CD4-positive, alpha-beta T cell treated with Interleukin-6 for 4 hours (primary cell): ENCODE results near the gene OR2AT4.
A peak's percentile ranks its signal among the peaks of the same experiment; 100 is the strongest.
"Not testable (repeated sequence)": the region's sequence is repeated elsewhere in the genome, so short reads cannot be mapped to it uniquely, and the experiment has no call there.

ENCODE experiments used
- DNase-seq: peaks from one replicate; pipeline ENCODE4 v3.0.0-alpha.2; 2020; ENCODE audit warnings: mixed read lengths

OR2AT4 gene

DNA sequence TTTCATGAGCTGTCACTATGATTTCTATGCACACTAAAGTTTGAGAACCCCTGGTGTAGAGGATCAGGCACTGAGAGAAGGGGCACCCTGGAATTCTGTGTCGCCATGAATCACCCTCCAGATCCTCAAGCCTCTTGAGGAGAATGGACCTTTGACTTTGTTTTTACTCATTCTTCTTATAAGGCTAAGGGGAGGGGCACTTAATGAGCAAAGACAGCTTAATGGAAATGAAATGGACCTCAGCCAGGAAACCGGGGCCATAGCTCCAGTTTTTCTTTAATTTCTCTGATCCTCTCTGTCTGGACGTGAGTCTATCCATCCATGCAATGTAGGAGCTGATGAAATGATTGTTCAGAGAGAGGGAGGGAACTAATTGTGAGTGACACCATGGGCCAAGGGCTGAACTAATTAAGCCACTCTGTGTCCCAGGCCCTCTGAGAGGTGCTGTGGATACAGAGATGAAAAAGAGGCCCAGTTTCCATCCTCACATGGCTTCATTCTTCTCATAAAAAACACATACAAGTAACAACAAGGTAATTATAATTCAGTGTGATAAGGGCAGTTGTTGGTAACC, 32.8 kb downstream of the OR2AT4 start:
- DNase-seq: no peak

DNA sequence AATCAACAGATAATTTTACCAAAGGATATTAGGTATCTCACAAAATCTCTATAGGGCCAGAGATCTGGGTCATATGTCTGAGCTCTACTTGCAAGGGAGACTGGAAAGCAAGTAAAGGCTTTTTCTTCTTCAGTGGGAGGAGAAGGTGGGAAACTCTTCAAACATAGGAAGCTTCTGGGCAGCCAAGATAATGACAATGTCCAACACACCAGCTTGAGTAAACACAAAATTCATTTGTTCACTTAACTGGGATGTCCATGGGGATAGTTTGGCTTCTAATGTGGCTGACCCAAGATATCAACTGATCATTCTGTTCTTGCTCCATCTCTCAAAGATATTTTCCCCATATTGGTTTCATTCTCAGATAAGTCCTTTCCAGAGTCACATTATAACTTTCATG, 37.4 kb downstream of the OR2AT4 start:
- no peak for DNase-seq

DNA sequence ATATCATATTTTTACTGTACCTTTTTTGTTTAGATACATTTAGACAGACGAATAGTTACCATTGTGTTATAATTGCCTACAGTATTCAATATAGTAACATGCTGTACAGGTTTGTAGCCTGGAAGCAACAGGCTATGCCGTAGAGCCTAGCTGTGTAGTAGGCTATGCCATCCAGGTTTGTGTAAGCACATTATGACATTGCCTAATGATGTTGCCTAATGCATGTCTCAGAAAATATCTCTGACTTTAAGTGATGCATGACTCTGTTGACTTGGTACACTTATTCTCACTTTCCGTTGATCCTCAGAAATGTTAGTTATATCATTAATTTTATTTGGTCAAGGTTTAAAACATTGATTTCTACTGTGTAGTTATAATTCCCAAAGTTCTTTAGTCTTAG, 39.9 kb downstream of the OR2AT4 start:
- DNase-seq: no peak

DNA sequence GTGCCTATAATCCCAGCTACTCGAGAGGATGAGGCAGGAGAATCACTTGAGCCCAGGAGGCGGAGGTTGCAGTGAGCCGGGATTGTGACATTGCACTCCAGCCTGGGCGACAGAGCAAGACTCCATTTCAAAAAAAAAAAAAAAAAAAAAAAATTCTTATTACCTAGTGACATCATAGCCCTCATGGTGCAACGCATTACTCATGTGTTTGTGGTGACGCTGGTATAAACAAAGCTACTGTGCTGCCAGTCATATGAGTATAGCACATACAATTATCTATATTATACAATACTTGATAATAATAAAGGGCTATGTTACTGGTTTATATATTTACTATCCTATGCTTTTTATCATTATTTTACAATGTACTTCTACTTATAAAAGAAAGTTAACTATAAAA, 41.2 kb downstream of the OR2AT4 start:
- DNase-seq: no peak

DNA sequence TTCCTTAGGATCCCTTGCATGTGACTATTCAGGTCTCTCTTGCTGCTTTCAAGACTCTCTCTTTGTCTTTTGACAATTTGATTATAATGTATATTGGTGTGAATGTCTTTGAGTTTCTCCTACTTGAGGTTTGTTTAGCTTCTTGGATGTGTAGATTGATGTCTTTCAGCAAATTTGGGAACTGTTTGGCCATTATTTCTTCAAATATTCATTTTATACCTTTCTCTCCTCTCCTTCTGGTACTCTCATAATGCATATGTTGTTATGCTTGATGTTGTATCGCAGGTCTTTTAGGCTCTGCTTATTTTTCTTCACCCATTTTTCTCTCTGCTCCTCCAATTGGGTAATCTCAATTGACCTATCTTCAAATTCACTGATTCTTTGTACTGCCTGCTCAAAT, 44.2 kb downstream of the OR2AT4 start:
- no peak for DNase-seq

DNA sequence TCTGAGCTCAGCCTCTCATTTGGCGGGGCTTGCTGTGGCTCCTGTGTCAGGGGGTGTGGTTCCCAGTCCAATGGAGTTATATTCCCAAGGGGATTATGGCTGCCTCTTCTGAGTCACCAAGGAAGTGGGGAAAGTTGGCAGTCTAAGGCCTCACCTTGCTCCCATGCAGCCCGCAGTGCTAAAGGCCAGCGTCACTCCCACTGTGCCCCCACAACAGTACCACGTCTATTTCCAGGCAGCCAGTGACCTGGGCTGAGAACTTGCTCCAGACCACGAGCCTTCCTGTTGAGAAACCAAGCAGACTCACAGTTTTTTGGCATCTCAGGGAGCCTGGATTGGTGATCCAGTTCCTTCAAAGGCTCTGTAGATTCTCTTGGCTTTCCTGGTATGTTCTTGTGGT, 45.6 kb downstream of the OR2AT4 start:
- DNase-seq: no peak

DNA sequence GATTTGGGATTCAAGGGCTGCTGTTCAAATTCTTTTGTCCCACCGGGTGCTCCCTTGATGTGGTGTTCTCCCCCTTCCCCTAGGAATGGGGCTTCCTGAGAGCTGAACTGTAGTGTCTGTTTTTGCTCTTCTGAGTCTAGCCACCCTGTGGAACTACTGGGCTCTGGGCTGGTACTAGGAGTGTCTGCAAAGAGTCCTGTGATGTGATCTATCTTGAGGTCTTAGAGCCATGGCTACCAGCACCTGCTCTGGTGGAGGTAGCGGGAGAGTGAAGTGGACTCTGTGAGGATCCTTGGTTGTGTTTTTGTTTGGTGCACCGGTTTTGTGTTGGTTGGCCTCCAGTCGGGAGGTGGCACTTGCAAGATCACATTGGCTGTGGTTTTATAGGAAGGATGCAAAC, 46.2 kb downstream of the OR2AT4 start:
- DNase-seq: no peak

DNA sequence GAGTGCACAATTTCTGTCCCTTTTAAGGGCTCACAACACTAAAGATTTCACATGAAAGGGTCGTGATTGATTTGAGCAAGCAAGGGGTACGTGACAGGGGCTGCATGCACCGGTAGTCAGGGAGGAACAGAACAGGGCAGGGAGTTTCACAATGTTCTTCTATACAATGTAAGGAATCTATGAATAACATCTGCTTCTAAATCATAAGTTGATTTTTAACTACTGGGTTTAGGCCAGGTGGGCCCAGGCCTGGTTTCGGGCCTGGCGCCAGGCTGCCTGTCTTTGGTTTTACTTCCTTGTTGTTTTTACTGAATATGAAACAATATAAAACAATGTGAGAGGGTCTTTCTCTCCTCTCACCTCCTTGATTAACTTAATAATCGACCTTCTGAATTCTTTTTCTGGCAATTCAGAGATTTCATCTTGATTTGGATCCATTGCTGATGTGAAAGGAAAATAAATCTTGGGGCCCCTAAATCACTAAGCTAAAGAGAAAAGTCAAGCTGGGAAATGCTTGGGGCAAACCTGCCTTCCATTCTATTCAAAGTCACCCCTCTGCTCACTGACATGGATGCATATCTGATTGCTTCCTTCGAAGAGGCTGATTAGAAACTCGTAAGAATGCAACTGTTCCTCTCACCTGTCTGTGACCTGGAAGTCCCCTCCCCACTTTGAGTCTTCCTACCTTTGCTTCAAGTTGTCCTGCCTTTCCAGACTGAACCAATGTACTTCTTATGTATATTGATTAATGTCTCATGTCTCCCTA, 47.0 kb downstream of the OR2AT4 start:
- DNase-seq: not testable (repeated sequence)

DNA sequence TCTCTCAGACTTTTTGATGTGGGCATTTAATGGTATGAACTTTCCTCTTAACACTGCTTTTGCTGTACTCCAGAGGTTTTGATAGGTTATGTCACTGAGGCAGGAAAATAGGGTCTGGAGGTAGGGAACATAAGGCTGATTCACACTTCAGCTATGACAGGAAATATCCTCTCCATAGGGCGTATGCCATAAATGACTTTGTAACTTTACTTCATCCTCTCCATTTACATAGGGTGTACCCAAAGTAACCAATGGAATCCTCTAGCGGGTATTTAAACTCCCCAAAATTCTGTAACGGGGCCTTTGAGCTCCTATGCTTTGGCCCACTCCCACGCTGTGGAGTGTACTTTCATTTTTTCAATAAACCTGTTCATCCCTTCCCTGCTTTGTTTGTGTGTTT, 49.5 kb downstream of the OR2AT4 start:
- no peak for DNase-seq

DNA sequence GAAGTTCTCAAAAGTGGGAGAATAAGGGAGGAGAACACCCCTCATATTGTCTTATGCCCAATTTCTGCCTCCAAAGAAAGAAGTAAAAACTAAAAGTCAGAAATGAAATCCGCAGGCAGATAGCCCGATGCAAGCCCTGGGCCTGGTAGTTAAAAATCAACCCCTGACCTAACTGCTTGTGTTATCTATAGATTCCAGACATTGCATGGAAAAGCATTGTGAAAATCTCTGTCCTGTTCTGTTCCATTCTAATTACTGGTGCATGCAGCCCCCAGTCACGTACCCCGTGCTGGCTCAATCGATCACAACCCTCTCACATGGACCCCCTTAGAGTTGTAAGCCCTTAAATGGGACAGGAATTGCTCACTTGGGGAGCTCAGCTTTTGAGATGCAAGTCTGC, 50.0 kb downstream of the OR2AT4 start:
- not testable (repeated sequence) for DNase-seq

DNA sequence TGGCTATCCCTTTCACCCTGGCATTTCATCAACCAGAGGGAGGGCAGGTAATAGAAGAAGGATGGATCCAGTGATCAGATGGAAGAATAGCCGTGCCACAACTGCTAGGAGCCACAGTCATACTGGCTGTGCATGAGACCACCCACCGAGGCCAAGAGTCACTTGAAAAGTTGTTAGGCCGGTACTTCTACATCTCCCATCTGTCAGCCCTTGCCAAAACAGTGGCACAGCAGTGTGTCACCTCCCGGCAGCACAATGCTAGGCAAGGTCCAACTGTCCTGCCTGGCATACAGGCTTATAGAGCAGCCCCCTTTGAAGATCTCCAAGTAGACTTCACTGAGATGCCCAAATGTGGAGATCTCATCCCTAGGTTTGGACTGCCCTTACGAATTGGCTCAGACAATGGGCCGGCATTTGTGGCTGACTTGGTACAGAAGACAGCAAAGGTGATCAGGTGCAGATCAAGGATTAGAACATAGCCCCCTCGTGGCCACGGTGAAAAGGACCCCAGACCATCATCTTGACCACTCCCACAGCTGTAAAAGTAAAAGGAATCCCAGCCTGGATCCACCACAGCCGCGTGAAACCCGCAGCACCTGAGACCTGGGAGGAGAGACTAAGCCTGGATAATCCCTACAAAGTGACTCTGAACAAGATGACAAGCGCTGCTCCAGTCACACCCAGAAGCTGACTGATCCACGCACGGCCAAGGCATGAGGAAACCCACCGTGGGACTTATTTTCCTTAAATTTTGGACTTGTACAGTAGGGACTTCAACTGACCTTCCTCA, 52.1 kb downstream of the OR2AT4 start:
- not testable (repeated sequence) for DNase-seq

DNA sequence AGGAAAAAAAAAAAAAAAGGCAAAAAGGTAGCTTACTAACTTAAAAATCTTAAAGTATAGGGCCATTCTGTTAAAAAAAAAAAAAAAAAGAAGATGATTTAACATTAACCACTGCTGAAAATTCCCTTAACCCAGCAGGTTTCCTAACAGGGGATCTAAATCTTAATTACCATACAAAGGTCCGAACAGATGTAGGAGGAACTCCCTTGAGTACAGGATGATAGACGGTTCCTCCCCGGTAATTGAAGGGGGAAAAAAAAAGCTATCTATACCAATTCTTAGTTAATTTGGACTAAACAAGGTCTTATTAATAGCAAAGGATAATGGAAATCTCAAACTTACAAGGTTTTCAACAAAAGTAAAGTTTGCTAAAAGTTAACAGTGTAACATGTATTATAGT, 54.9 kb downstream of the OR2AT4 start:
- not testable (repeated sequence) for DNase-seq

DNA sequence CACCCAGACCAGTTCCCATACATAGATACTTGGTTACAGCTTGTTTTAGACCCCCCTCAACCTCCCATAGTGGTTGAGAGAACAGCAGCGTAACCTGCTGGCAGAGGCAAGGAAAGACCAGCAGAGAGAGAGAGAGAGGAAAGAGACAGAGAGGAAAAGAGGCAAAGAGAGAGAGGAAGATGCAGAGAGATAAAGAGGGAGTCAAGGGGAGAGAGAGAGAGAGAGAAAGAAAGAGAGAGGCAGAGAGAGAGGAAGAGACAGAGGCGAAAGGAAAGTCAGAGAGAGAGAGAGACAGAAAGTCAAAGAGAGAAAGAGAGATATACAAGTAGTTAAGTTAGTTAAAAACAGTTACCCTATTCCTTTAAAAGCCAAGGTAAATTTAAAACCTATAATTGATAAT, 55.4 kb downstream of the OR2AT4 start:
- DNase-seq: no peak

DNA sequence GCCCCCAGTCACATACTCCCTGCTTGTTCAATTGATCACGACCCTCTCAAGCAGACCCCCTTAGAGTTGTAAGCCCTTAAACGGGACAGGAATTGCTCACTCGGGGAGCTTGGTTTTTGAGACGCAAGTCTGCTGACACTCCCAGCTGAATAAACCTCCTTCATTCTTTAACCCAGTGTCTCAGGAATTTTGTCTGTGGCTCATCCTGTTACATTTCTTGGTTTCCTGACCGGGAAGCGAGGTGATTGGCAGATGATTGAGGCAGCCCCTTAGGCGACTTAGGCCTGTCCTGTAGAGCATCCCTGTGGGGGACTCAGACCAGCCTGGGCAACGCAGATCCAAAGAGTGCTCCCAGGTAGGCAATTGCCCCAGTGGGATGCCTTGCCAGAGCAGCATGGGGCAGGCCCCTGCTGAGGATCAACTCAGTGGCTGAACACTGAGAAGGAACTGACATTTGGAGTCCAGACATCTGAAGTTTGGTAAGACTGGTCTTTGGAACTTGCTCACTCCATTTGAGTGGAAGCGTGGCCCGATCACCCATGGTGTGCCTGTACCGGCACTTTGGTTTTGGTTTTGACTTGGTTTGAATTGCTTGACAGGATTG, 56.4 kb downstream of the OR2AT4 start:
- DNase-seq: no peak

DNA sequence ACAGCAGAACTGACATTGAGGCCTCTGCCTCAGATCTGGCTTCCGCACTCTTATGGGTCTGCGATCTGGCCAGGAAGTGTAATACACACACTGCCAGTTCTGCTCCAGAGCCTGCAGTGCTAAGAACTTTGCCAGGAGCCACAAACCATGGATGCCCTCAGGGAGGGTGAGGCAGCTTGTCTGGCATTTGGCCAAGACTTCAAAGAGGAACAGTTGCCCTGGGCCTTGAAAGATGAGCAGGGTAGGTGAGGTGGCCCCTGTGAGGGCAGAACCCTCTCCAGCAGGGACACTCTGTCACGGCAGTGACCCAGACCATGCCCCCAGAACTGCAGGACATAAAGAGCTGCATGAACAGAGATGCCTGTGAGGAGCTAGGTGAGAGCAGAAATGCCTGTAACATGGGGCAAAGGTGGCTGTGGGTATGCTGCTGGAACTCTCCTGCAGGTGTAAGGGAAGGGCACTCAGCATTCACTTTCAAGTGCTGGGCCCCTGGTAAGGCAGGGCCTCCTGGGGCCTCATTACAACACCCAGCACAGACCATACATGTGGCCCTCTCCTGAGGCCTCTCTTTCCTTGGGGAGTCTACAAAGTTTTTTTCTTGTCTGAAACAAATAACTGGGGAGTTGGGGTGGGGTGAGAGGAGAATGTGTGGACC, 60.6 kb downstream of the OR2AT4 start:
- no peak for DNase-seq

DNA sequence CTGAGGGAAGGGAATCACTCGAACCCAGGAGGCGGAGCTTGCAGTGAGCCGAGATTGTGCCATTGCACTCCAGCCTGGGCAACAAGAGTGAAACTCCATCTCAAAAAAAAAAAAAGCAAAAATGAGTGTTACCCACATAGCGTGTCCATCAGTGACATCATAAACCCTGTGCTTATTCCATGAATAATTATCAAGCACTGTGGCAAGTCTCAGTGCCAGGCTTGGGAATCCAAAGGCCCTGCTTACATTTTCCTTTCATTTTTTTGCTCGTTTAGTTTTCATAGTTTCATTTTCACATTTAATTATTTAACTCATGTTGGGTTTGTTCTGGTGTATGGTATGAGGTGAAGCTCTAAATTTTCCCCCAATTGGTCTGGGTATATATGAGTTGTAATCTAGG, 61.4 kb downstream of the OR2AT4 start:
- DNase-seq: no peak

DNA sequence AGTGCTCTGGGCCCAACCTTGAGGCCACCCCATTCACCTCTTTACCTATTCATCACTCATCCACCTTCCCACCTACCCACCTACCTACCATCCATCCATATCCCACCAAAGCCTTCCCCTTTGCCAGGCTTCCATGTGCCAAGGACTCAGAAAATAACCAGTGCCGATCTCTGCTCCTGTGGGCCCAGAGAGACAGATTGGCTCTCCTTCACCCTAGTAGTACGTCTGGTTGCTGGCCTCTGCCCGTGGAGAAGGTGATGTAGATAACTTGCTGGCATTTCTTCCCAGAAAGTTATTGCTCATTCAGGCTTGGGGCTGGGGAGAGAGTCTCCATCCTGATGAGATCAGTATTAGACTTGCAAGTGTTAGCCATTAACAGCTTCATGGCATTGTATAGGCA, 62.8 kb downstream of the OR2AT4 start:
- DNase-seq: no peak

DNA sequence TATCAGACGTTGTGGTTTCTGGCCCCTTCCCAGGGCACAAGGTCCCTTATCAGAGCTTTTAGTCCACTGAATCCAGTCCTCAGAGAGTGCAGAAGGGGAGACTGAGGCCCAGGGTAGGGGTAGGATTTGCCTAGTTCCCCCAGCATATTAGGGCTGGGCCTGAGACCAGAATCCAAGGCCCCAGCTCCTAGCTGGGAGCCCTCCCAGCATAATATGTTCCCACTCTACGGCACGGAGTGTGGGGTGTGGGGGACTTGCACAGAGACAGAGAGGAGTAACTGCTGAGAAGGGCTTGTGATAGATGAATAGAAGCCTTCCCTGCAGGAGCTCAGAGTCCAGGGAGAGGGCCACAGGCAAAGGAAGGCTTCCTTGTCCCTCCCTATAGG, 64.1 kb downstream of the OR2AT4 start:
- no peak for DNase-seq

DNA sequence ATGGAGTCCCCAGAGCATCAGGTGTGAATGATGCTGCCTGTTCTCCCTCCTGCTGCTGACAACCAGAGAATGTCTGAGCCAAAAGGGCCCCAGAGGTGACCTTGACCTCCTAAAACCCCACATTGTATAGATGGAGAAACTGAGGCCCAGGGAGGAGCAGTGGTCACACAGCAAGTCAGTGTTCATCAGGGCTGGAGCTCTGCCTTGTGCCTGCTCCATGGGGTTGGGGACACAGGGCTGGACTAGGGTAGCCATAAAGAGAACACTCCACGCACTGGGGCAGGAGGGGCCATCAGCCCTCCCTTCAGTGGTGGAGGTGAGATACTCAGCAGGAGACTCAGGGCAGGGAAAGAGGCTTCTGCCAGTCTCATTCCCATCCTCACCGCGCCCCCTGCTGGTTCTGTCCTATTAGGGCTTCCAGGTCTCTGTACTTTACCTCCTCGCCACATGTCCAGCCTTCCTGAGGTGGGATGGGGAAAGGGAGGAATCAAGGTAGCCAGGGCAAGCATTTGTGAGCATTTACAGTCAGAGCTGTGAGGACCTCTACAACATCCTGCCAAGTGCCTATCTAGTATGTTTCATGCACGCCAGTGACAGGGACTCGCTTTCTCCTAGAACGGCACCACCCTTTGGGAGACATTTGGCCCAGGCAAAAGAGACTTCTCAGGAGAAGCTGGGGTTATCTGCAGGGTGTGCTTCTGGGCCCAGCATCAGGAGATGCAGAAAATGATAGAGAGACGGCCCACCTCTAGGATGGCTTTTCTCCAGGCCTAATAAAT, 64.7 kb downstream of the OR2AT4 start:
- peak; percentile 65 for DNase-seq
